Raji (cell line): ENCODE data around the gene MELK.

Experiments used
- POLR2A ChIP-seq: IDR thresholded peaks from 2 replicates; pipeline ENCODE4 v1.6.1; 2011; ENCODE audit warnings: low read depth, low read length, control low read depth; ENCODE audit not compliant: insufficient read depth

Gene MELK

GRCh38 chr9:36642817-36643216 lies 70.1 kb downstream of the MELK start:
- no peak for TF ChIP-seq POLR2A

DNA sequence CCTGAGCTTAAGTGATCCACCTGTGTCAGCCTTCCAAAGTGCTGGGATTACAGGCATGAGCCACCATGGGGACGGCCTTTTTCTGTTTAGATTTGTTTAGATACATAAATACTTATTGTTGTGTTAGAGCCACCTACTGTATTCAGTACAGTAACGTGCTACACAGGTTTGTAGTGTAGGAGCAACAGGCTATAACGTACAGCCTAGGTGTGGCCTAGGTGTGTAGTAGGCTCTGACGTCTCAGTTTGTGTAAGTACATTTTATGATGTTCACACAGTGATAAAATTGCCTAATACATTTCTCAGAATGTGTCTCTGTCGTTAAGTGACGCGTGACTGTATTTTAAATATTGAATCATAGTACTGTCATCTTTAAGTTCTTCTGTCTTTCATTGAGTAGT lies 84.1 kb downstream of the MELK start:
- TF ChIP-seq POLR2A, result no peak

GRCh38 chr9:36659500-36659899 lies 86.8 kb downstream of the MELK start:
- TF ChIP-seq POLR2A, result no peak

DNA sequence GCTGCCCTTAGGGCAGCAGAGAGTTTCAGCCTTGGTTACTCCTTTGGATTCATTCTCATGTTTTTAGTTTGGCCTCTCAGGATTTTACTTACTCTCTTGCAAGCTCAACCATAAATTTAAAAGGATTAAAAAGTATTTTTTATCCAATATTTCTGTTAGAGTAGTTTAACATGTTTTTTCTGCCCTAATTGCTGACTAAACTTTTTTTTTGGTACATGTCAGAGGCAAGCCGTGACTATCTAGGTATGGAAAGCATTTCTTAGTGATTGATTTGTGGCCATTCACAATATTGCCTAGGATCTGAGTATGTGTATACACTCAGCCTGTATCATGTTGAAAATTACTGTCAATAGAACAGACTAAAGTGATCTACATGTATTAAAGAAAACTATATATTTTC lies 92.1 kb downstream of the MELK start:
- TF ChIP-seq POLR2A, result no peak

- TF ChIP-seq POLR2A, result no peak
Measured at GRCh38 chr9:36665387-36665786, 92.7 kb downstream of the MELK start.

GRCh38 chr9:36665921-36666431 lies 93.3 kb downstream of the MELK start:
- TF ChIP-seq POLR2A, result no peak

GRCh38 chr9:36671561-36671960 lies 98.9 kb downstream of the MELK start:
- no peak for TF ChIP-seq POLR2A

GRCh38 chr9:36676091-36676490 lies 103.4 kb downstream of the MELK start:
- no peak for TF ChIP-seq POLR2A

GRCh38 chr9:36676778-36677485 lies 104.2 kb downstream of the MELK start:
- TF ChIP-seq POLR2A, result no peak

DNA sequence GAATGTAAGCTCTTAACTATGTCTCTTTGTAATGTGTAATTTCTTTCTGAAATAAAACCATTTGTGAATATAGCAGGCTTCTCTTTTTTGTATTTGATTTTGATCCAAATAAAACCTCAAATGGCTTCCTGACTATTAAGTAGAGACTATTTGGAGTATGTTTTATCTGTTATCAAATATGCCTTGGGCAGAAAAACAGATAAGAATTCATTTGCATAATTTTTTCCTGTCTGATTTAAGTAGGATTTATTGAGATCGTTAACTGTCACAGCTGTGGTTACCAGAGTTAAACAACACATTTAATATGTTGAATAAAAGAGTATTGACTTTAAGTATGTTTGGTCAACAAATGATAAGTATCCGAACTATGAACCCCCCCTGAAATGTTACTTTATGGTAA lies 104.9 kb downstream of the MELK start:
- TF ChIP-seq POLR2A, result no peak

DNA sequence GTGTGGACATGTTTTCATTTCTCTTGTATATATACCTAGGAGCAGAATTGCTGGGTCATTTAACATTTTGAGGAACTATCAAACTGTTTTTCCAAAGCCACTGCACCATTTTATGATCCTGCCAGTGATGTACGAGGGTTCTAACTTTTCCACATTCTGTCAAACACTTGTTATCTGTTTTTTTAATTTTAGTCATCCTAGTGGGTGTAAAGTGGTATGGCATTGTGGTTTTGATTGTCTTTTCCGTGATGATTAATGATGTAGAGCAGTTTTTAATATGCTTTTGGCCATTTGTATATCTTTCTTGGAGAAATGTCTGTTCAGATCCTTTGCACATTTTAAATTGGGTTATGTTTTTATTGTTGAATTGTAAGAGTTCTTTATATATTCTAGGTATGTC lies 107.0 kb downstream of the MELK start:
- TF ChIP-seq POLR2A, result no peak

DNA sequence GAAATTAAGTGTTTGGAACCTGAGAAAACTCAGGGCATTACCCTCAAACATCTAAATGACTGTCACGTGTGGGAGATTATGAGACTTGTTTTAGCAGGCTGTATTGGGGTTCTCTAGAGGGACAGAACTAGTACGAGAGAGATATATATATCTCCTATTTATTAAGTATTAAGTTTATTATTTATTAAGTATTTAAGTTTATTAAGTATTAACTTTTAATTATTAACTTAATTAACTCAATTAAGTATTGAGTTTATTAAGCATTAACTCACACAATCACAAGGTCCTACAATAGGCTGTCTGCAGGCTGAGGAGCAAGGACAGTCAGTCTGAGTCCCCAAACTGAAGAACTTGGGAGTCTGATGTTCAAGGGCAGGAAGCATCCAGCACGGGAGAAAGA lies 113.8 kb downstream of the MELK start:
- no peak for TF ChIP-seq POLR2A

DNA sequence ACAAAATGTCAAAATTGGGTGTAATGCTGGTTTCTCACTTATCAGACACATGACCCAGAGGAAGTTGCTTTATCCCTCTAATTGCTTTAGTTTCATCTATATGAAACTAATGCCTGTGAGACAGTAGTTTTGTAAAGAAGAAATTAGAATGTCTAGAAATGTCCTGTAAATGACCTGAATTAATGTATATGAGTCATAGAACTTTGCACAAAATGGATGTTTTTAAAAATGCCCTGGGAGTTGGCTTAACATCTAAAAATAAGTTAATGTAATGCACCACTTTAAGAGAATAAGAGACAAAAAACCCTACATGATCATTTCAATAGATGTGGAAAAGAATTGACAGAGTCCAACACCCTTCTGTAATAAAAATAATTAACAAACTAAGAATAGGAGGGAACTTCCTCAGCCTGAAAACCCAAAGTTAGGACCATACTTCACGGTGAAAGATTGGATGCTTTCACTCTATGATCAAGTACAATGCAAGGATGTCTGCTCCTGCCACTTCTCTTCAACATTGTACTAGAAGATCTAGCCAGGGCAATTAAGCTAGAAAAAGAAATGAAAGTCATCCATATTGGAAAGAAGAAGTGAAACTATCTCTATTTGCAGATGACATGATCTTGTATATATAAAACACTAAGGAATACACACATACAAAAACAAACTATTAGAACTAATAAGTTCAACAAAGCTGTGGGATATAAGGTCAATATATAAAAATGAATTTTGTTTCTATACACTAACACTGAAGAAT lies 117.9 kb downstream of the MELK start:
- no peak for TF ChIP-seq POLR2A

DNA sequence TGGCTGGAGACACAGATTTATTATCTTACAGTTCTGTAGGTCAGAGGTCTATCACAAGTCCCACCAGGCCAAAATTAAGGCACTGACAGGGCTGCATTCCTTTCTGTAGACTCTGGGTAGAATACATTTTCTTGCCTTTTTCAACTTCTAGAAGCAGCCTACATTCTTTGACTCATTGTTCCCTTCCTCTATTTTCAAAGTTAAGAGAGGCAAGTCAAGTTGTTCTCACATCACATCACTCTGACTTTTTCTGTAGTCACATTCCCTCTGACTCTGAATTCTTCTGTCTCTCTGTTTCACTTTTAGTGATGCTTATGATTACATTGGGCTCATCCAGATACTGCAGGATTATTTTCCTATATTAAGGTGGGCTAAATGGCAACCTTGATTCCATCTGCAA lies 119.0 kb downstream of the MELK start:
- no peak for TF ChIP-seq POLR2A

DNA sequence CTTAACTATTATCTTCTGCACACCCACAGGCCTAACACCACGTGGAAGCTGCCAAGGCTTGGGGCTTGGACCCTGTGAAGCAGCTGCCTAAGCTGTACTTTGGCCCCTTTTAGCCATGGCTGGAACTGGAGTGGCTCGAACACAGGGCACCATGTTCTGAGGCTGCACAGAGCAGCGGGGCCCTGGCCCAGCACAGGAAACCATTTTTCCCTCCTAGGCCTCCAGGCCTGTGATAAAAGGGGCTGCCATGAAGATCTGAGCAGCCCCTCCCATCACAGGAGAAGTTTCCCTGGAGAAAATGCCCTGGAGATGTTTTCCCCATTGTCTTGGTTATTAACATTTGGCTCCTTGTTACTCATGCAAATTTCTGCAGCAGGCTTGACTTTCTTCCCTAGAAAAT lies 126.3 kb downstream of the MELK start:
- TF ChIP-seq POLR2A, result no peak

GRCh38 chr9:36704148-36704547 lies 131.5 kb downstream of the MELK start:
- no peak for TF ChIP-seq POLR2A

GRCh38 chr9:36713515-36714490 lies 141.1 kb downstream of the MELK start:
- TF ChIP-seq POLR2A, result no peak
